ENCODE data around the gene FASLG.

GRCh38 chr1:172638885-172639831, 19.7 kb upstream of the FASLG start:
- TF ChIP-seq CTCF (IDR thresholded peaks at IDR 0.05) (no peak), POLR2AphosphoS5 (IDR thresholded peaks at IDR 0.05; ENCODE audit: low read depth, low read length) (no peak), REST (IDR thresholded peaks at IDR 0.05; ENCODE audit: insufficient read depth in 1 of 2, low read depth in 2 of 2, low read length in 1 of 2) (no peak)
